Mucosa of rectum (tissue), 2 donors: ENCODE results near the gene HIC1.

Source experiments
- H3K27ac ChIP-seq, 2 donors: one replicate each; pipeline ENCODE4 v1.7.0; 2013; ENCODE audit warnings: inconsistent platforms in 2 of 2, low read depth in 2 of 2, low read length in 2 of 2
- H3K27me3 ChIP-seq, 2 donors: one replicate each; pipeline ENCODE4 v1.7.0; 2013; ENCODE audit warnings: low read length in 2 of 2; ENCODE audit not compliant: control insufficient read depth in 2 of 2, insufficient read depth in 2 of 2
- H3K36me3 ChIP-seq, 2 donors: one replicate each; pipeline ENCODE4 v1.7.0; 2013; ENCODE audit warnings: low read length in 2 of 2; ENCODE audit not compliant: control insufficient read depth in 2 of 2, insufficient read depth in 2 of 2
- H3K4me1 ChIP-seq, 2 donors: one replicate each; pipeline ENCODE4 v1.7.0; 2013; ENCODE audit warnings: low read length in 2 of 2, mild to moderate bottlenecking in 1 of 2; ENCODE audit not compliant: control insufficient read depth in 2 of 2, insufficient read depth in 2 of 2
- H3K4me3 ChIP-seq, 2 donors: one replicate each; pipeline ENCODE4 v1.7.0; 2013; ENCODE audit warnings: low read length in 2 of 2
- H3K9ac ChIP-seq, 2 donors: one replicate each; pipeline ENCODE4 v1.7.0; 2013; ENCODE audit warnings: low read length in 2 of 2, low read depth in 1 of 2, mild to moderate bottlenecking in 1 of 2
- H3K9me3 ChIP-seq, 2 donors: one replicate each; pipeline ENCODE4 v1.7.0; 2013; ENCODE audit warnings: low read length in 2 of 2; ENCODE audit not compliant: control insufficient read depth in 2 of 2
- donor health status: healthy.
- donor health status: Normal muscosa, but diverticular disease.

Gene HIC1

GRCh38 chr17:2025622-2026309, 29.1 kb upstream of the HIC1 start:
- Histone ChIP-seq H3K27me3 (peaks cover 19 to 24% of the 10 kb centered on the region in 2 donors), H3K4me3 (peak overlapping the region in 1 of 2 donors; percentile 53), H3K4me1 (peaks cover 10 to 17% of the 10 kb centered on the region in 2 donors), H3K9me3 (no peaks in the 10 kb centered on the region), H3K36me3 (no peaks in the 10 kb centered on the region), H3K27ac (no peak overlapping the region), H3K9ac (no peak overlapping the region)

- Histone ChIP-seq H3K27ac (no peak overlapping the region), H3K4me1 (peaks cover 13 to 20% of the 10 kb centered on the region in 2 donors), H3K27me3 (peaks cover 16 to 20% of the 10 kb centered on the region in 2 donors), H3K4me3 (no peak overlapping the region), H3K9ac (no peak overlapping the region), H3K9me3 (no peaks in the 10 kb centered on the region), H3K36me3 (no peaks in the 10 kb centered on the region)
These were observed 27.2 kb upstream of the HIC1 start for GRCh38 chr17:2027528-2028233.

DNA sequence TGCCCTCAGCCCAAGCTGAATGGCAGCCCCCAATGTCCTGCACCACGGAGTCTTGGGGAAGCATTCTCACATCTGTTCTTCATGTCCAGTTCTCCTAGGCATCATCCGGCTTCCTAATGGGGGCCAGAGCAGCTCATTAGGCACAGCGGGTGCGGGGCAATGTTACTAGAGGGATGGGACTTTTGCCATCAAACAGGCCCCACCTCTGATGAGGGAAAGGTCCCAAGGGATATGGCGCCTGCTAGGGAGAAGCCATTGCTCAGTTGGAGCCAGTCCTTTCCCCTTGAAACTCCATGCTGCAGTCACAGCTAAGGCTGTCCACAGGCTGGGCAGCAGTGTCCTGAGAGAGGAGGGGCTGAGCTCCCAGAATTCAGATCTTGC, 26.7 kb upstream of the HIC1 start:
- Histone ChIP-seq H3K9ac (no peak overlapping the region), H3K36me3 (no peaks in the 10 kb centered on the region), H3K9me3 (no peaks in the 10 kb centered on the region), H3K4me3 (no peak overlapping the region), H3K27ac (no peak overlapping the region), H3K27me3 (peaks cover 12 to 19% of the 10 kb centered on the region in 2 donors), H3K4me1 (peaks cover 13 to 20% of the 10 kb centered on the region in 2 donors)

DNA sequence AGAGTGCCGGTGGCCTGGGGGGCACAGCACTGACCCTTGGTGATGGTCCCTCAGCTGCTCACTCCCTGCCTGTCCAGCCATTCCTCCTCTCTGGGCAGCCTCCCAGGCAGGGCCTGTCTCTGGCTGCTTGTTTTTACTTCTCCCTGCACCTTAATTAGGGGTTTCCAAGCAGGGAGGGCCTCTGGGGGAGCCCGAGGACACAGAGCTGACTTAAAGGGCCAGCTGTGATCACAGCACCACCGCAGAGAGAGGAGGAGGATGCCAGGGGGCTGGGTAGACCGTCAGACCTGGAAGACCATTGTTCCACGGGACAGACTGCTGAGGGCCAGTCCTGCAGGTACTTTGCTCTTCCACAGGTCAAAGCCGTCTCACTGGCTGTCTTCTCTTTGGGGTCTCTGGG, 26.2 kb upstream of the HIC1 start:
- Histone ChIP-seq H3K4me1 (peaks cover 13 to 20% of the 10 kb centered on the region in 2 donors), H3K27me3 (peaks cover 10 to 17% of the 10 kb centered on the region in 2 donors), H3K27ac (no peak overlapping the region), H3K4me3 (no peak overlapping the region), H3K36me3 (peaks cover 2 to 3% of the 10 kb centered on the region in 2 donors), H3K9ac (no peak overlapping the region), H3K9me3 (no peaks in the 10 kb centered on the region)

DNA sequence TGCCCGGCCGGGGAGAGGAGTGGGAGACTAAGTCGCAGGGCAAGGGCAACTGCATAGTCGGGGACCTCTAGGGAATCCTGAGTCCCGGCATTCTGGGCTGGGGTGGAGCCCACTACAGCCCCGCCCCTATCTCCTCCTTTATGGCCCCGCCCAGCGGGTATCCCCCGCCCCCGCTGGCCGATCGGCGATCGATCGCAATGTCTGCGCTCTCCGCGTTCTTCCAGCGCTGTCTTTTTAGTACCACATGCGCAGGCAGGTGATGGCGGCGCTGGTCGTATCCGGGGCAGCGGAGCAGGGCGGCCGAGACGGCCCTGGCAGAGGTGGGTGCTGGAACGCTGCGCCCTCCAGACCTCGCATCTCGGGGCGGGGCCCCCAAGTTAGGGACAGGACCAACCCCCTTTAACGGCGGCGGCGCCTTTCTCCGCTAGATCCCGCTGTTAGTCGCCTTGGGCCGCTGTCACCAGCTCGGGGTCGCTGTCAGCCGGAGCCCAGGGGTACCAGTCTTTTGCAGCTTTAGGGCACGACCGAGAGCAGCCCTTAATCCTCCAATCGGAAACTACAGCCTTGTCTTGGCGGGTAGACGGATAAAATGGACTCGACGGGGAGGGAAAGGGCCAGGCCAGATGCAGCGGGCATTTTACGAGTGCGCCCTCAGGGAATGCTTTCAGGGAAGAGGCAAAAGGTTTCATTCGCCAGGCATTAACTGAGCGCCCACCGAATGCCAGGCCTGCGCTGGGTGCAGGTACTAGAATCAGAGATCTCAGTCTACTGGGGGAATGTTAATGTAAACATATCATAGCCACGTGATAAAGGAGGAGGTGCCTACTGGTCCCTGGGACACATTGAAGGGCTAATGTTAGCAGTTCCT, 24.8 kb upstream of the HIC1 start, which contains the start of gene DPH1:
TSS of gene DPH1 (plus strand) at position 243 of the 868 bp plus-strand sequence. CDS start at position 260, 17 bp downstream.
- no peaks in the 10 kb centered on the region for H3K9me3 ChIP-seq
- H3K9ac ChIP-seq: peak within 1 kb of the TSS; percentile 66 to 83
- H3K4me1 ChIP-seq: peaks cover 7 to 11% of the 10 kb centered on the region in 2 donors
- peaks cover 5 to 6% of the 10 kb centered on the region in 2 donors for H3K36me3 ChIP-seq
- peak within 1 kb of the TSS in 1 of 2 donors; percentile 32 for H3K27ac ChIP-seq
- H3K27me3 ChIP-seq: peaks cover 10 to 12% of the 10 kb centered on the region in 2 donors
- H3K4me3 ChIP-seq: peak within 1 kb of the TSS; percentile 91 to 97

- Histone ChIP-seq H3K9me3 (no peaks in the 10 kb centered on the region), H3K27me3 (peaks cover 8 to 9% of the 10 kb centered on the region in 2 donors), H3K4me3 (peak overlapping the region; percentile 91 to 97), H3K4me1 (peaks cover 5 to 9% of the 10 kb centered on the region in 2 donors), H3K9ac (peak overlapping the region; percentile 66 to 83), H3K36me3 (peaks cover 5 to 8% of the 10 kb centered on the region in 2 donors), H3K27ac (no peak overlapping the region)
These were observed 24.1 kb upstream of the HIC1 start for GRCh38 chr17:2030779-2031163.

DNA sequence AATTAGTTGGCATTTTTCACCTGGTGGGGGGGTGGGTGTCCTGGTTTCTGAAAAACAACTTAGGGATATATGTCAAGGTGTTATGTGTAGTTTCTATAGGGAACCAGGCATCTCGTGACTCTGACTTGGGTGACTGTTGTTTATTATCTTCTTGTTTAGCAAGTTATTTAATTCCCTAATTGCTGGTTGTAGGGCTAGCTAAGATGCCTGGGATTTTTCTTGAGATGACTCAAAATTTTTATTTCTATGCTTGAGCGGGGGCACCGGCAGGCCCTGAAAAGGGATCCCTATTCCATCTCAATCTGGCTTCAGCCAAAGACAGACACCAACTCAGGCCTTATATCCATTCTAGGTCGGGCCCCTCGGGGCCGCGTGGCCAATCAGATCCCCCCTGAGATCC, 21.8 kb upstream of the HIC1 start:
- Histone ChIP-seq H3K27ac (no peak overlapping the region), H3K4me1 (peaks cover 5 to 8% of the 10 kb centered on the region in 2 donors), H3K27me3 (peaks cover 0 to 2% of the 10 kb centered on the region in 2 donors), H3K4me3 (no peak overlapping the region), H3K9ac (no peak overlapping the region), H3K9me3 (no peaks in the 10 kb centered on the region), H3K36me3 (peaks cover 20 to 23% of the 10 kb centered on the region in 2 donors)

DNA sequence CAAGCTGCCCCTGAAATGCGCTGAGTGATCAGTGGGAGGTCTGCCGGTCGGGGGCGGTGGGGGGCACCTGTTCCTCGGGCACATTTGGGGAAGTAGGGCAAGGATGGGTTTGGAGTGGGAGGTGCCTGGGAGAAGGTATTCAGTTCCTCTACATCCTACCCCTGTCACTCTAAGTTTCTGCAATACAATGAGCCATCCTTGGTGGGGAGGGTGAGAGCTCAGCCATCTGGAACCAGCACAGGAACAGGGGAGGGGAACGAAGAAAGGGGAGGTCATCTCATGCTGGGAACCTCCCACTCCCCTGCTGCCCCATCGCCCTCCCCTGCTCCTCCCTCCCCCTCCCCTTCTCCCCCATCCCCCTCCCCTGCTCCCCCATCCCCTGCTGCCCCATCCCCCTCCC, 20.7 kb upstream of the HIC1 start:
- H3K4me1 ChIP-seq: peaks cover 5 to 8% of the 10 kb centered on the region in 2 donors
- no peaks in the 10 kb centered on the region for H3K9me3 ChIP-seq
- H3K27ac ChIP-seq: no peak overlapping the region
- peaks cover 20 to 27% of the 10 kb centered on the region in 2 donors for H3K36me3 ChIP-seq
- no peaks in the 10 kb centered on the region for H3K27me3 ChIP-seq
- H3K4me3 ChIP-seq: no peak overlapping the region
- no peak overlapping the region for H3K9ac ChIP-seq

GRCh38 chr17:2034806-2035540, 19.9 kb upstream of the HIC1 start:
- Histone ChIP-seq H3K4me3 (no peak overlapping the region), H3K27ac (no peak overlapping the region), H3K9ac (no peak overlapping the region), H3K4me1 (peaks cover 5 to 6% of the 10 kb centered on the region in 2 donors), H3K9me3 (no peaks in the 10 kb centered on the region), H3K36me3 (peaks cover 20 to 29% of the 10 kb centered on the region in 2 donors), H3K27me3 (no peaks in the 10 kb centered on the region)
